HepG2 (cell line): Measurements from ENCODE around the gene PLPP7. TPM values are rescaled to one million over a fixed set of nuclear protein-coding genes. Genes with fewer than 3 reads are reported as not detected.
A peak's percentile ranks its signal among the peaks of the same experiment; 100 is the strongest.

Source experiments
- ADNP ChIP-seq: sonication (generic); formaldehyde crosslinking; IDR thresholded peaks from 2 replicates; pipeline ENCODE4 v1.4.0; 2020; ENCODE audit warnings: missing genetic modification reagents
- E2F2 ChIP-seq: sonication (generic); formaldehyde crosslinking; IDR thresholded peaks from 2 replicates; pipeline ENCODE4 v1.4.0; 2020; ENCODE audit warnings: missing genetic modification reagents, borderline replicate concordance
- HCFC1 ChIP-seq: fragments of 150-350 bp; IDR thresholded peaks from 2 replicates; pipeline ENCODE4 v1.6.1; 2014; ENCODE audit warnings: low read depth, low read length
- KDM6A ChIP-seq: IDR thresholded peaks from 2 replicates; pipeline ENCODE4 v1.6.1; 2016; ENCODE audit warnings: low read depth
- KLF13 ChIP-seq: sonication (generic); formaldehyde crosslinking; IDR thresholded peaks from 2 replicates; pipeline ENCODE4 v1.4.0; 2020; ENCODE audit warnings: mild to moderate bottlenecking, missing genetic modification reagents
- PAWR ChIP-seq: sonication (generic); formaldehyde crosslinking; IDR thresholded peaks from 2 replicates; pipeline ENCODE4 v1.4.0; 2020; ENCODE audit warnings: missing genetic modification reagents, mild to moderate bottlenecking, borderline replicate concordance
- SALL2 ChIP-seq: sonication (generic); formaldehyde crosslinking; IDR thresholded peaks from 2 replicates; pipeline ENCODE4 v1.8.1; 2023; ENCODE audit warnings: mild to moderate bottlenecking, missing genetic modification reagents, inconsistent platforms
- SAP130 ChIP-seq: IDR thresholded peaks from 2 replicates; pipeline ENCODE4 v1.6.1; 2016; ENCODE audit warnings: low read depth
- SETDB1 ChIP-seq: sonication (generic); formaldehyde crosslinking; IDR thresholded peaks from 2 replicates; pipeline ENCODE4 v1.5.1; 2020; ENCODE audit warnings: missing genetic modification reagents, mild to moderate bottlenecking, borderline replicate concordance
- SNAPC2 ChIP-seq: sonication (generic); formaldehyde crosslinking; IDR thresholded peaks from 2 replicates; pipeline ENCODE4 v1.8.1; 2022; ENCODE audit warnings: mild to moderate bottlenecking, missing genetic modification reagents
- ZC3H4 ChIP-seq: sonication (generic); formaldehyde crosslinking; IDR thresholded peaks from 2 replicates; pipeline ENCODE4 v1.4.0; 2020; ENCODE audit warnings: missing genetic modification reagents, borderline replicate concordance
- ZFAT ChIP-seq: sonication (generic); formaldehyde crosslinking; conservative IDR thresholded peaks from 2 replicates; pipeline ENCODE4 v1.8.1; 2023; ENCODE audit warnings: missing genetic modification reagents, inconsistent platforms
- ZNF274 ChIP-seq: sonication (generic); formaldehyde crosslinking; IDR thresholded peaks from 2 replicates; pipeline ENCODE4 v1.5.1; 2020; ENCODE audit warnings: mild to moderate bottlenecking, missing genetic modification reagents
- ZNF605 ChIP-seq: sonication (generic); formaldehyde crosslinking; IDR thresholded peaks from 2 replicates; pipeline ENCODE4 v1.8.0; 2022; ENCODE audit warnings: mild to moderate bottlenecking, missing genetic modification reagents
- ZNF616 ChIP-seq: sonication (generic); formaldehyde crosslinking; IDR thresholded peaks from 2 replicates; pipeline ENCODE4 v1.5.0; 2020; ENCODE audit warnings: low read depth, mild to moderate bottlenecking, missing genetic modification reagents
- polyA plus RNA-seq, 8 experiments: library from polyadenylated mRNA; depleted of rRNA in 3 of 8; stranded (reverse) in 7 of 8; unstranded in 1 of 8; fragments of >200 nt; fragmentation: Illumina TruSeq in 4 of 8; extraction: Trizol in 4 of 8; gene quantifications; 2 replicates each; pipeline versions ENCODE4 v1.2.1 to v1.2.3, GENCODE V29; 2011 to 2016; ENCODE audit warnings: low read depth in 4 of 8, missing spikeins in 1 of 8, mixed read lengths in 1 of 8; ENCODE audit not compliant: insufficient read depth in 1 of 8
- total RNA-seq, 5 experiments: library from RNA; depleted of rRNA; stranded (reverse); fragments of >200 nt; fragmentation: Illumina TruSeq; extraction: Trizol; gene quantifications; 2 replicates each; pipeline ENCODE4 v1.2.3, GENCODE V29; 2016; ENCODE audit warnings: low read depth in 1 of 5
- TF ChIP-seq, protein P1 (sequence below): sonication (generic); formaldehyde crosslinking; IDR thresholded peaks from 2 replicates; pipeline ENCODE4 v1.5.0; 2020; ENCODE audit warnings: mild to moderate bottlenecking, missing genetic modification reagents
- TF ChIP-seq, protein P2 (sequence below): sonication (generic); formaldehyde crosslinking; IDR thresholded peaks from 2 replicates; pipeline ENCODE4 v1.5.1; 2020; ENCODE audit warnings: missing genetic modification reagents, mild to moderate bottlenecking, borderline replicate concordance
- TF ChIP-seq, protein P3 (sequence below): sonication (generic); formaldehyde crosslinking; conservative IDR thresholded peaks from 2 replicates; pipeline ENCODE4 v1.5.0; 2020; ENCODE audit warnings: missing genetic modification reagents
- TF ChIP-seq, protein P4 (sequence below): sonication (generic); formaldehyde crosslinking; IDR thresholded peaks from 2 replicates; pipeline ENCODE4 v1.5.0; 2020; ENCODE audit warnings: mild to moderate bottlenecking, missing genetic modification reagents

The PLPP7 gene
- total and polyA plus RNA-seq, 2 of the 13 experiments (the other 11 are each of a cell fraction or from before 2014, with no cell fraction given): 0.33 to 1.2 TPM

- TF ChIP-seq, protein P1, sequence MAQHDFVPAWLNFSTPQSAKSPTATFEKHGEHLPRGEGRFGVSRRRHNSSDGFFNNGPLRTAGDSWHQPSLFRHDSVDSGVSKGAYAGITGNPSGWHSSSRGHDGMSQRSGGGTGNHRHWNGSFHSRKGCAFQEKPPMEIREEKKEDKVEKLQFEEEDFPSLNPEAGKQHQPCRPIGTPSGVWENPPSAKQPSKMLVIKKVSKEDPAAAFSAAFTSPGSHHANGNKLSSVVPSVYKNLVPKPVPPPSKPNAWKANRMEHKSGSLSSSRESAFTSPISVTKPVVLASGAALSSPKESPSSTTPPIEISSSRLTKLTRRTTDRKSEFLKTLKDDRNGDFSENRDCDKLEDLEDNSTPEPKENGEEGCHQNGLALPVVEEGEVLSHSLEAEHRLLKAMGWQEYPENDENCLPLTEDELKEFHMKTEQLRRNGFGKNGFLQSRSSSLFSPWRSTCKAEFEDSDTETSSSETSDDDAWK (CRISPR knock-in tag): no peak
- TF ChIP-seq ZNF605 (no peak), ZC3H4 (no peak), ZNF274 (CRISPR knock-in tag) (0 out of 2 replicates have a peak, but pooled peaks have one; percentile 49), SETDB1 (CRISPR knock-in tag) (no peak), SALL2 (CRISPR knock-in tag) (no peak), SNAPC2 (CRISPR knock-in tag) (no peak), KDM6A (CRISPR knock-in tag) (no peak), SAP130 (CRISPR knock-in tag) (peak; percentile 28; the same call in 1 of the 2 replicates), E2F2 (CRISPR knock-in tag) (no peak), ADNP (no peak), PAWR (CRISPR knock-in tag) (no peak), KLF13 (CRISPR knock-in tag) (no peak), ZNF616 (CRISPR knock-in tag) (no peak), ZFAT (no peak), HCFC1 (peak; percentile 80)
- TF ChIP-seq, protein P2, sequence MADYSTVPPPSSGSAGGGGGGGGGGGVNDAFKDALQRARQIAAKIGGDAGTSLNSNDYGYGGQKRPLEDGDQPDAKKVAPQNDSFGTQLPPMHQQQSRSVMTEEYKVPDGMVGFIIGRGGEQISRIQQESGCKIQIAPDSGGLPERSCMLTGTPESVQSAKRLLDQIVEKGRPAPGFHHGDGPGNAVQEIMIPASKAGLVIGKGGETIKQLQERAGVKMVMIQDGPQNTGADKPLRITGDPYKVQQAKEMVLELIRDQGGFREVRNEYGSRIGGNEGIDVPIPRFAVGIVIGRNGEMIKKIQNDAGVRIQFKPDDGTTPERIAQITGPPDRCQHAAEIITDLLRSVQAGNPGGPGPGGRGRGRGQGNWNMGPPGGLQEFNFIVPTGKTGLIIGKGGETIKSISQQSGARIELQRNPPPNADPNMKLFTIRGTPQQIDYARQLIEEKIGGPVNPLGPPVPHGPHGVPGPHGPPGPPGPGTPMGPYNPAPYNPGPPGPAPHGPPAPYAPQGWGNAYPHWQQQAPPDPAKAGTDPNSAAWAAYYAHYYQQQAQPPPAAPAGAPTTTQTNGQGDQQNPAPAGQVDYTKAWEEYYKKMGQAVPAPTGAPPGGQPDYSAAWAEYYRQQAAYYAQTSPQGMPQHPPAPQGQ (CRISPR knock-in tag): no peak
- TF ChIP-seq, protein P3, sequence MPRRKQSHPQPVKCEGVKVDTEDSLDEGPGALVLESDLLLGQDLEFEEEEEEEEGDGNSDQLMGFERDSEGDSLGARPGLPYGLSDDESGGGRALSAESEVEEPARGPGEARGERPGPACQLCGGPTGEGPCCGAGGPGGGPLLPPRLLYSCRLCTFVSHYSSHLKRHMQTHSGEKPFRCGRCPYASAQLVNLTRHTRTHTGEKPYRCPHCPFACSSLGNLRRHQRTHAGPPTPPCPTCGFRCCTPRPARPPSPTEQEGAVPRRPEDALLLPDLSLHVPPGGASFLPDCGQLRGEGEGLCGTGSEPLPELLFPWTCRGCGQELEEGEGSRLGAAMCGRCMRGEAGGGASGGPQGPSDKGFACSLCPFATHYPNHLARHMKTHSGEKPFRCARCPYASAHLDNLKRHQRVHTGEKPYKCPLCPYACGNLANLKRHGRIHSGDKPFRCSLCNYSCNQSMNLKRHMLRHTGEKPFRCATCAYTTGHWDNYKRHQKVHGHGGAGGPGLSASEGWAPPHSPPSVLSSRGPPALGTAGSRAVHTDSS (CRISPR knock-in tag): no peak
- TF ChIP-seq, protein P4, sequence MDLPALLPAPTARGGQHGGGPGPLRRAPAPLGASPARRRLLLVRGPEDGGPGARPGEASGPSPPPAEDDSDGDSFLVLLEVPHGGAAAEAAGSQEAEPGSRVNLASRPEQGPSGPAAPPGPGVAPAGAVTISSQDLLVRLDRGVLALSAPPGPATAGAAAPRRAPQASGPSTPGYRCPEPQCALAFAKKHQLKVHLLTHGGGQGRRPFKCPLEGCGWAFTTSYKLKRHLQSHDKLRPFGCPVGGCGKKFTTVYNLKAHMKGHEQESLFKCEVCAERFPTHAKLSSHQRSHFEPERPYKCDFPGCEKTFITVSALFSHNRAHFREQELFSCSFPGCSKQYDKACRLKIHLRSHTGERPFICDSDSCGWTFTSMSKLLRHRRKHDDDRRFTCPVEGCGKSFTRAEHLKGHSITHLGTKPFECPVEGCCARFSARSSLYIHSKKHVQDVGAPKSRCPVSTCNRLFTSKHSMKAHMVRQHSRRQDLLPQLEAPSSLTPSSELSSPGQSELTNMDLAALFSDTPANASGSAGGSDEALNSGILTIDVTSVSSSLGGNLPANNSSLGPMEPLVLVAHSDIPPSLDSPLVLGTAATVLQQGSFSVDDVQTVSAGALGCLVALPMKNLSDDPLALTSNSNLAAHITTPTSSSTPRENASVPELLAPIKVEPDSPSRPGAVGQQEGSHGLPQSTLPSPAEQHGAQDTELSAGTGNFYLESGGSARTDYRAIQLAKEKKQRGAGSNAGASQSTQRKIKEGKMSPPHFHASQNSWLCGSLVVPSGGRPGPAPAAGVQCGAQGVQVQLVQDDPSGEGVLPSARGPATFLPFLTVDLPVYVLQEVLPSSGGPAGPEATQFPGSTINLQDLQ (CRISPR knock-in tag): no peak
Observed at GRCh38 chr9:131289301-131290035, at the start of gene PLPP7 (continued).
